Renal cortex interstitium (tissue), 15 donors: ENCODE results near the gene TMEM18. TPM values are rescaled to one million over a fixed set of nuclear protein-coding genes. Genes with fewer than 3 reads are reported as not detected.
A peak's percentile ranks its signal among the peaks of the same experiment; 100 is the strongest.

Source experiments
- DNase-seq, 11 donors: peaks; one replicate each; pipeline ENCODE4 v3.0.0-alpha.2; 2013; ENCODE audit warnings: low read depth in 9 of 11, low spot score in 4 of 11; ENCODE audit errors: extremely low read depth in 1 of 11
- long read RNA-seq, 16 experiments: transcript quantifications; one replicate each; lab custom pipeline, GENCODE V29; 2026
- polyA plus RNA-seq, 3 donors: library from polyadenylated mRNA; unstranded; fragments of 120-200 nt; gene quantifications; one replicate each; pipeline ENCODE4 v1.2.1, GENCODE V29; 2013; ENCODE audit not compliant: insufficient read length in 3 of 3

Gene TMEM18
- 10 to 100 TPM; 50.1 to 65.4 (median 54.5) TPM for polyA plus RNA-seq
- long read RNA-seq, donor 1, transcript TMEM18-201 (5 exons, 2,762 nt), result major isoform, 23 of 33 reads
- long read RNA-seq, donor 1, transcript TMEM18-207 (4 exons, 1,767 nt), result minor isoform, 6 of 33 reads
- long read RNA-seq, donor 1, partial matches to known transcripts, result 0 of 33 reads
- long read RNA-seq, donor 1, other reads (novel, unspliced or antisense), result 0 of 33 reads
- long read RNA-seq, donor 2, transcript TMEM18-201 (5 exons, 2,762 nt), result major isoform, 21 of 28 reads
- long read RNA-seq, donor 2, partial matches to known transcripts, result 0 of 28 reads
- long read RNA-seq, donor 2, other reads (novel, unspliced or antisense), result 0 of 28 reads
- long read RNA-seq, donor 3, transcript TMEM18-201 (5 exons, 2,762 nt), result major isoform, 39 of 44 reads
- long read RNA-seq, donor 3, partial matches to known transcripts, result 0 of 44 reads
- long read RNA-seq, donor 3, other reads (novel, unspliced or antisense), result 0 of 44 reads
- long read RNA-seq, donor 4, transcript TMEM18-201 (5 exons, 2,762 nt), result major isoform, 31 of 37 reads
- long read RNA-seq, donor 4, partial matches to known transcripts, result 0 of 37 reads
- long read RNA-seq, donor 4, other reads (novel, unspliced or antisense), result 0 of 37 reads
- long read RNA-seq, donor 5, result 0 reads
- long read RNA-seq, donor 6, transcript TMEM18-207 (4 exons, 1,767 nt), result minor isoform, 6 of 31 reads
- long read RNA-seq, donor 6, transcript TMEM18-201 (5 exons, 2,762 nt), result major isoform, 20 of 31 reads
- long read RNA-seq, donor 6, partial matches to known transcripts, result 0 of 31 reads
- long read RNA-seq, donor 6, other reads (novel, unspliced or antisense), result 0 of 31 reads
- long read RNA-seq, donor 7, transcript TMEM18-201 (5 exons, 2,762 nt), result major isoform, 24 of 30 reads
- long read RNA-seq, donor 7, partial matches to known transcripts, result 0 of 30 reads
- long read RNA-seq, donor 7, other reads (novel, unspliced or antisense), result 0 of 30 reads
- long read RNA-seq, donor 8, transcript TMEM18-207 (4 exons, 1,767 nt), result minor isoform, 10 of 69 reads
- long read RNA-seq, donor 8, transcript TMEM18-201 (5 exons, 2,762 nt), result major isoform, 41 of 69 reads
- long read RNA-seq, donor 8, transcript TMEM18-208 (2 exons, 1,706 nt), result minor isoform, 8 of 69 reads
- long read RNA-seq, donor 8, partial matches to known transcripts, result 10 of 69 reads
- long read RNA-seq, donor 8, other reads (novel, unspliced or antisense), result 0 of 69 reads
- long read RNA-seq, donor 9, transcript TMEM18-201 (5 exons, 2,762 nt), result major isoform, 18 of 29 reads
- long read RNA-seq, donor 9, partial matches to known transcripts, result 0 of 29 reads
- long read RNA-seq, donor 9, other reads (novel, unspliced or antisense), result 6 of 29 reads
- long read RNA-seq, donor 10, transcript TMEM18-201 (5 exons, 2,762 nt), result major isoform, 27 of 52 reads
- long read RNA-seq, donor 10, partial matches to known transcripts, result 21 of 52 reads
- long read RNA-seq, donor 10, other reads (novel, unspliced or antisense), result 0 of 52 reads
- long read RNA-seq, donor 11, transcript TMEM18-201 (5 exons, 2,762 nt), result major isoform, 22 of 27 reads
- long read RNA-seq, donor 11, partial matches to known transcripts, result 0 of 27 reads
- long read RNA-seq, donor 11, other reads (novel, unspliced or antisense), result 0 of 27 reads
- long read RNA-seq, donor 12, transcript TMEM18-208 (2 exons, 1,706 nt), result minor isoform, 8 of 24 reads
- long read RNA-seq, donor 12, transcript TMEM18-201 (5 exons, 2,762 nt), result major isoform, 13 of 24 reads
- long read RNA-seq, donor 12, partial matches to known transcripts, result 0 of 24 reads
- long read RNA-seq, donor 12, other reads (novel, unspliced or antisense), result 0 of 24 reads
- long read RNA-seq, donor 13, transcript TMEM18-201 (5 exons, 2,762 nt), result major isoform, 50 of 86 reads
- long read RNA-seq, donor 13, transcript TMEM18-208 (2 exons, 1,706 nt), result minor isoform, 9 of 86 reads
- long read RNA-seq, donor 13, transcript TMEM18-207 (4 exons, 1,767 nt), result minor isoform, 7 of 86 reads
- long read RNA-seq, donor 13, partial matches to known transcripts, result 15 of 86 reads
- long read RNA-seq, donor 13, other reads (novel, unspliced or antisense), result 0 of 86 reads
- long read RNA-seq, donor 14, transcript TMEM18-201 (5 exons, 2,762 nt), result major isoform, 36 of 42 reads
- long read RNA-seq, donor 14, partial matches to known transcripts, result 0 of 42 reads
- long read RNA-seq, donor 14, other reads (novel, unspliced or antisense), result 5 of 42 reads
- long read RNA-seq, donor 15, transcript TMEM18-201 (5 exons, 2,762 nt), result major isoform, 18 of 23 reads
- long read RNA-seq, donor 15, partial matches to known transcripts, result 0 of 23 reads
- long read RNA-seq, donor 15, other reads (novel, unspliced or antisense), result 0 of 23 reads
- long read RNA-seq, donor 16, transcript TMEM18-201 (5 exons, 2,762 nt), result major isoform, 46 of 62 reads
- long read RNA-seq, donor 16, transcript TMEM18-207 (4 exons, 1,767 nt), result minor isoform, 7 of 62 reads
- long read RNA-seq, donor 16, partial matches to known transcripts, result 0 of 62 reads
- long read RNA-seq, donor 16, other reads (novel, unspliced or antisense), result 0 of 62 reads

DNA sequence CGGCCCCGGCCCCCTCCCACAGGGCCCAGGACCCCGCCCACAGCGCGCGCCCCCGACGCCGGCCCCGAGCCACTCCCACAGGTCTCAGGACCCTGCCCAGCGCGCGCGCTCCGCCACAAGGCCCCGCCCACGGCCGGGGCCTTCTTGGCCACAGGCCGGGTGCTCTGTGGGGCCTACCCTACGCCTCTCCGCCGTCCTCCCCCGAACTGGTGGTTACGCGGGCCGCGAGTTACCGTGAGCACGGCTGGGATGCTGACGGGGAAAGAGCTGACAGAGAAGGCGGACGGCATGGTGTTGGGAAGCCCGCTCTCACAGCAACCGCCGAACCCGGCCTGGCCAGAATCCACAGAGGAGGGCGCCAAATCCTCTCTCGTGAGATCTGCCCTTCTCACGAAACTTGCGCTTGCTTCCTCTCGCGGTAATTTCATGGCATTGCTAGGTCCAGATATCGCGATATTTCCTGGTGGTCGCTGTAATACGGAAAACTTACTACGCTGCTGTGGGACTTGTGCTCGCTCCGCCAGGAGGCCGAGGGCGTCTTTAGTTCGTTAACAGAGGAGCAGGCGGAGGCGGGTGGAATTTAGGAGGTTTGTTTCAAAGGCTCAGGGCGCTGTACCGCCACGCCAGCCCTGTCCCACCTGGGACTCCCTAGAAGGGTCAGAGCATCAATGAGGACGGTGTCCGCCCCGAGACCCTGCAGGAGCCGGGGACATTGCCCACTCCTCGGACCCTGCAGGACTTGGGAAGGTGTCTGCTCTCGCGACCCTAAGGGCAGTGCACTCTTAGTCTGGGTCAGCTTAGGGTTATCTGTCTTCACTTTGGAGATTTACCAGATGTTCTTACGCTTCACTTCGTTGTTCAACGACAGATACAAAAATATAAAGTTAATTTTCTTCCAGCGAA, at the start of gene TMEM18:
Gene TMEM18, minus strand, starts transcription at position 351 of the 903 bp plus-strand sequence. Its CDS starts 61 bp downstream, at position 290.
- DNase-seq, result peak; percentile 94 to 99 (median 98)

DNA sequence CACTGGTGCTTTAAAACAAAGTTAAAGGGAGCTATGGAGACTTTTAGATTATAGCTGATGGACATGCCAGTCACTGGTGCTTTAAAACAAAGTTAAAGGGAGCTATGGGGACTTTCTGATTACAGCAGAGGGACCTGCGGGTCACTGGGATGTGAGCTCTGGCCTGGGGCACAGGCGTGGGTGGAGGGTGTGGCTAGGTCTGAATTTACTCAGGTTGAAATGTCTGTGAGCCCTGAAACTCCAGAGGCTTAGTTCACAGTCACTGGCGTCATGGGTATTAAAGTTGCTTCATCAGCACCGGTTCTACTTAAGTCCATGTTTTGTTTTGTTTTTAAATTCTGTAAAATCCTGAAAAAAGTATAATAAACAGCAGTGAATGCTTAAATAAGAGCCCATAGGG, 49.0 kb upstream of the TMEM18 start:
- DNase-seq, result no peak

DNA sequence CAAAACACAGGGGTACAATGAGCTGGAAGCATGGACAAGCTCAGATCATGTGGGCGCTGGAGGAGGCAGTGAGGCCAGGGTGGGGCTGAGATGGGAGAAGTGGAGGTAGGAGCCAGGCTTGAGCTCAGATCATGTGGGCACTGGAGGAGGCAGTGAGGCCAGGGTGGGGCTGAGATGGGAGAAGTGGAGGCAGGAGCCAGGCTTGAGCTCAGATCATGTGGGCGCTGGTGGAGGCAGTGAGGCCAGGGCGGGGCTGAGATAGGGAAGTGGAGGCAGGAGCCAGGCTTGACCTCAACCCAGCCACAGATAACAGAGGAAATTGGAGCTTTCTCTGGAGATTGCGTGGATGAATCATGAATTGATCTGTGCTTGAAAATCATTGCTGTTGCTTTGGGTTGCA, 48.3 kb upstream of the TMEM18 start:
- no peak for DNase-seq

GRCh38 chr2:723761-724160, 46.6 kb upstream of the TMEM18 start:
- DNase-seq, result no peak

- DNase-seq, result no peak
Observed at GRCh38 chr2:720842-721241, 43.6 kb upstream of the TMEM18 start.

- no peak for DNase-seq
Observed at GRCh38 chr2:719734-720133, 42.5 kb upstream of the TMEM18 start.

- no peak for DNase-seq
Observed at GRCh38 chr2:719191-719590, 42.0 kb upstream of the TMEM18 start.

DNA sequence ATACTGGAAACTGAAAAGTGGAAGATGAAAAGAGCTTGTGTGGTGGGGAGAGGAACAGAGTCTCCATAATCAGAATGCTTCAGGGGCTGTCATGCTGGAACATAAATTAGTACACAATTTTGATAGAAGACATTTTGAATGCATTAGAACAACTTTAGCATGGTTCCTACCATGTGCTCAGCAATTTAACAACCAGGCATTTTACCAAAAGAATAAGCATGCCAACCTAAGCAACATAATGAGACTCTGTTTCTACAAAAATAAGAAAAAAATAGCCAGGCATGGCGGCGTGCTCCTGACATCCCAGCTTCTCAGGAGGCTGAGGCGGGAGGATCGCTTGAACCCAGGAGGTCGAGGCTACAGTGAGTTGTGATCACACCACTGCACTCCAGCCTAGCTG, 40.5 kb upstream of the TMEM18 start:
- no peak for DNase-seq

GRCh38 chr2:715854-716560, 38.8 kb upstream of the TMEM18 start:
- no peak for DNase-seq

GRCh38 chr2:715038-715437, 37.8 kb upstream of the TMEM18 start:
- DNase-seq, result no peak

DNA sequence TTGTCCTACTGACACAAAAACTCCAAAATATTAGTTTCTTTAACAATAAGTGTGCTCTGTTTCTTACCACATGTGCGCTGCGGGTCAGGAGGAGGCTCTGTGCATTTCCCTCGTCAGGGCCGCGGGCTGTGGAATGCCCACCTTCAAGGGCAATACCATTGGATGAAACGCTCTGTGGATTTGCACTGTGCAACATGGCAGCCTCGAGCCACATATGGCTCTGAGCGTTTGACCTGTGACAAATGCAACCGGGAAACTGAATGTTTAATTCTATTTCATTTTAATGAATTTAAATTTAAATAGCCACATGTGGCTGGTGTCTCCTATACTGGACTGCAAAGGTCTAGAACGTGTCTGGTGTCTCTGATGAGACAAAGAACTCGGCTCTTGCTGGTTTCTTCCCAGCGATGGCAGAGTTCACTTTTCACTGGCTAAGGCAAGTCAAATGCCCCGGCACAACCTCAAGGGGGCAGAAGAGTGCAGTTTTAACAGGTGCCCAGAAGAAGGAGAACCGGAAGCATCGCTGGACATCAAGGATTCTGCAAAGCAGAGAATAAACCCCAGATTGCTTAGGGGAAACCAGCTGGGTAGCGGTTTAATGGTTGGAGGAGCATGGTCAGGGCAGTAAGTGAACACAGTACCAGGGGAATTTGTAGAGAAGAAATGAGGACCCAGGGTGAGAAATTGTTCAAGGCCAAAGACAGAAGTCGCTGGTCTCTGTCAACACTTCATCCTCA, 37.0 kb upstream of the TMEM18 start:
- DNase-seq, result peak in 2 of 11 donors; percentile 62 to 67

- DNase-seq, result no peak
Observed at GRCh38 chr2:710867-711665, 33.9 kb upstream of the TMEM18 start.

DNA sequence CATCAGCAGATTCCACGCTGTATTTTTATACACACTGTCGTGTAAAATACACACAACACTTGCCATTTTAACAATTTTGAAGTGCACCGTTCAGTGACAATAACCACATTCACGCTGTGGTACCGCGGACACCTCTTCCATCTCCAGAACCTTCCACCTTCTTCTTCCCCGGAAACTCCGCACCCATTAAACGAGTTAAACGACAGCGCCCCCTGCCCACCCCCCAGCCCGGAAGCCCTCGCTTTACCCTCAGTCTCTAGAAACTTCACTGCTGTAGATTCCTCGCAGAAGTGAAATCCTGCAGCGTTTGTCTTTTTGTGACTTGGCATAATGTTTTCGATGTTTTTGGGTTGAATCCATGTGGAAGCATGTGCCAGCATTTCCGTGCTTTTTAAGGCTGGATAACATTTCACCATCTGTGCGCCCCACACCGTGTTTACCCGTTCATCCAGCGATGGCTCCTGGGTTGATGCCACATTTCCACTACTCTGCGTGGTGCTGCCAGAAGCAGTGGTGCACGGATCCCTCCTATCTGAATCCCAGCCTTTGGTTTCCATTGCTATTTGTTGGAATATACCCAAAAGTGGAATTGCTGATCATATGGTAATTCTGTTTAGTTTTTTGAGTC, 32.0 kb upstream of the TMEM18 start:
- no peak for DNase-seq
